PC-9 (cell line): ENCODE results near the gene BOC. TPM values are rescaled to one million over a fixed set of nuclear protein-coding genes. Genes with fewer than 3 reads are reported as not detected.

Experiments used
- BruUV-seq: library from RNA; stranded (reverse); fragments of 400-500 nt; replicated peaks from 2 replicates; lab custom pipeline; 2021; lab: Mats Ljungman, UMichigan
- CTCF ChIA-PET: fragments of 300-600 bp; sonication (Branson Sonifier 250); formaldehyde crosslinking; loops from one replicate; lab custom pipeline; 2022; ENCODE audit warnings: antibody characterized with exemption; lab: Charles Lee
- POLR2A ChIA-PET: fragments of 300-600 bp; sonication (Branson Sonifier 250); formaldehyde crosslinking; loops from one replicate; lab custom pipeline; 2022; ENCODE audit warnings: antibody characterized with exemption; ENCODE audit not compliant: unreplicated experiment; lab: Charles Lee
- DNase-seq, 2 experiments: peaks; one replicate each; pipeline versions ENCODE4 v3.0.0 to v3.0.0-alpha.2; 2015 to 2022; ENCODE audit warnings: mixed read lengths in 1 of 2
- H2AFZ ChIP-seq: fragments of 200-600 bp; sonication (generic); 2 replicates; pipeline ENCODE4 v1.8.1; 2017; ENCODE audit warnings: antibody characterized with exemption
- H3F3A ChIP-seq: fragments of 200-600 bp; sonication (generic); 2 replicates; pipeline ENCODE4 v1.8.1; 2017; ENCODE audit warnings: antibody characterized with exemption, mild to moderate bottlenecking, low read depth; ENCODE audit not compliant: insufficient read depth
- H3K27ac ChIP-seq: fragments of 200-600 bp; sonication (generic); 2 replicates; pipeline ENCODE4 v1.6.1; 2016; ENCODE audit warnings: mixed run types
- H3K27me3 ChIP-seq: fragments of 200-600 bp; sonication (generic); 2 replicates; pipeline ENCODE4 v1.6.1; 2016; ENCODE audit warnings: low read depth, mixed run types; ENCODE audit not compliant: insufficient read depth
- H3K36me3 ChIP-seq: fragments of 200-600 bp; sonication (generic); 2 replicates; pipeline ENCODE4 v1.6.1; 2016; ENCODE audit warnings: low read depth, mixed run types
- H3K4me1 ChIP-seq: fragments of 200-600 bp; sonication (generic); replicated peaks from 2 replicates; pipeline ENCODE4 v1.6.1; 2016; ENCODE audit warnings: mixed run types; ENCODE audit not compliant: insufficient read depth
- H3K4me2 ChIP-seq: fragments of 200-600 bp; sonication (generic); 2 replicates; pipeline ENCODE4 v1.6.1; 2017; ENCODE audit warnings: mixed run types
- H3K4me3 ChIP-seq: fragments of 200-600 bp; sonication (generic); 2 replicates; pipeline ENCODE4 v1.6.1; 2016; ENCODE audit warnings: mixed run types
- H3K79me2 ChIP-seq: fragments of 200-600 bp; sonication (generic); 2 replicates; pipeline ENCODE4 v1.6.1; 2017; ENCODE audit warnings: low read depth, mixed run types
- H3K9me2 ChIP-seq: fragments of 200-600 bp; sonication (generic); 2 replicates; pipeline ENCODE4 v1.8.1; 2017; ENCODE audit warnings: mild to moderate bottlenecking; ENCODE audit not compliant: insufficient read depth
- H3K9me3 ChIP-seq: fragments of 200-600 bp; sonication (generic); 2 replicates; pipeline ENCODE4 v1.8.1; 2016; ENCODE audit warnings: low read depth; ENCODE audit not compliant: insufficient read depth
- H4K20me1 ChIP-seq: fragments of 200-600 bp; sonication (generic); 2 replicates; pipeline ENCODE4 v1.8.1; 2017; ENCODE audit not compliant: insufficient read depth
- EZH2 ChIP-seq: fragments of 200-600 bp; sonication (generic); IDR thresholded peaks from 2 replicates; pipeline ENCODE4 v1.8.0; 2017; ENCODE audit warnings: antibody characterized with exemption, low read depth
- intact Hi-C: fragments of 100-400 bp; cut with micrococcal nuclease; formaldehyde crosslinking; loops from one replicate; pipeline ENCODE4 v1.10.0; 2022; ENCODE audit not compliant: unreplicated experiment
- total RNA-seq: library from RNA; stranded (reverse); gene quantifications from 2 replicates; pipeline ENCODE4 v1.2.3, GENCODE V29; 2021
- TF ChIP-seq, protein P1 (sequence below): fragments of 200-600 bp; sonication (generic); conservative IDR thresholded peaks from 2 replicates; pipeline ENCODE4 v1.6.1; 2017; ENCODE audit warnings: mixed run types, antibody characterized with exemption, mild to moderate bottlenecking, moderate library complexity

The BOC gene
- total RNA-seq, 1 experiment from 2014 or later = 3.0 TPM

DNA sequence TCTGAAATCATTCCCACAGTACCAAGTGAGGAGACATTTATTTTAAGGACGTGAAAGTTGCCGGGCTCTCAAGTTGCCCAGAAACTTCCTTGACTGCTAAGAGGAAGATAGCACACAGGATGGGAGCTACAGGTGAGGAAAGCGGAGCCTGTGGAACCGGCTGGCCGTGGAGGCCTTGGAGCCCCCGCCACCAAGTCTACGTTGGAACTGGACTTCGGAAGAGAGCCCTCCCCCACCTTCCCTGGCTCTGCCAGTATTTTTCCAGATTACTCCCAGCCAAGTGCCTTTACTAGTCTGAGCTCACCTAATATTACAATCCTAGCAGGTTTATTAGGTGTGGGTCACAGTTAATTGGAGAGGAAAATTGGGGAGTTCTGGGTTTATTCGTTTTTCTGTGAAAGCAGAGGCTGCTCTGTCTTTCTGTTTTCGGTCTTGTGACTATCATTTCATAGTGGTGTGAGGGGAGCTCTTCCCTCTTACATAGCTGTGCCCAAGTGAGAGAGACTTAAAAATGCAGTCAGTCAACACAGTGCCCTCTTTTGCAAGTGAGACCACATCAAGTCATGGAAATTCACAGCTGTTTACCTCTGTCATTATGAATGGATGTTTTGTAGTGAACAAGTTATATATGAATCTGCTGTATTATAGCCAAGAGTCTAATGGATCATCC, 6.8 kb downstream of the BOC start:
- DNase-seq = no peak
- intact Hi-C loops = no loop called here
- Histone ChIP-seq H4K20me1 (no peaks in the 10 kb centered on the region), H3K4me1 (no peaks in the 10 kb centered on the region), H3K9me3 (no peaks in the 10 kb centered on the region; the same call in 1 of the 2 replicates), H2AFZ (no peak overlapping the region), H3K36me3 (no peaks in the 10 kb centered on the region), H3K27me3 (no peaks in the 10 kb centered on the region), H3F3A (no peaks in the 10 kb centered on the region), H3K9me2 (no peaks in the 10 kb centered on the region), H3K79me2 (no peaks in the 10 kb centered on the region), H3K27ac (no peak overlapping the region), H3K4me3 (no peak overlapping the region), H3K4me2 (no peak overlapping the region)
- CTCF ChIA-PET = no interaction called here
- TF ChIP-seq, protein P1, sequence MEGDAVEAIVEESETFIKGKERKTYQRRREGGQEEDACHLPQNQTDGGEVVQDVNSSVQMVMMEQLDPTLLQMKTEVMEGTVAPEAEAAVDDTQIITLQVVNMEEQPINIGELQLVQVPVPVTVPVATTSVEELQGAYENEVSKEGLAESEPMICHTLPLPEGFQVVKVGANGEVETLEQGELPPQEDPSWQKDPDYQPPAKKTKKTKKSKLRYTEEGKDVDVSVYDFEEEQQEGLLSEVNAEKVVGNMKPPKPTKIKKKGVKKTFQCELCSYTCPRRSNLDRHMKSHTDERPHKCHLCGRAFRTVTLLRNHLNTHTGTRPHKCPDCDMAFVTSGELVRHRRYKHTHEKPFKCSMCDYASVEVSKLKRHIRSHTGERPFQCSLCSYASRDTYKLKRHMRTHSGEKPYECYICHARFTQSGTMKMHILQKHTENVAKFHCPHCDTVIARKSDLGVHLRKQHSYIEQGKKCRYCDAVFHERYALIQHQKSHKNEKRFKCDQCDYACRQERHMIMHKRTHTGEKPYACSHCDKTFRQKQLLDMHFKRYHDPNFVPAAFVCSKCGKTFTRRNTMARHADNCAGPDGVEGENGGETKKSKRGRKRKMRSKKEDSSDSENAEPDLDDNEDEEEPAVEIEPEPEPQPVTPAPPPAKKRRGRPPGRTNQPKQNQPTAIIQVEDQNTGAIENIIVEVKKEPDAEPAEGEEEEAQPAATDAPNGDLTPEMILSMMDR = no peak
- no peak for TF ChIP-seq EZH2
- POLR2A ChIA-PET = no interaction called here
- no TSS peak for BruUV-seq

DNA sequence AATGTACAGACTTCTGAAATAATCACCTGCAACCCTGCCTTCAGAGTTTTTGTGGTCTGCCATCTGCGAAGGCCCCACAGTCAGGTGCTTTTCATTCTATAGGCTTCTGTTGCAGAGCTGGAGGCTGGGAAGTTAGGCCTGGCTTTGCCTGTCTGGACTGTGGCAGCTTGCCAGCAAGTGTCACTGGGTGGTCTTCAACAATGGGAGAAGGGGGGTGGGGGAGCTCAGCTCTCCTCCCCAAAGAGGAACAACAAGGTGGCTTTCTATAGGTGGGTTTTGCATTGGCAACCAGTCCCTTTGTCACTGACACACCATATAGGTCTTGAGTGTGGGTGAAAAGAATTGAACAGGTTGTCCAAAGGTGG, 7.3 kb downstream of the BOC start:
- Histone ChIP-seq H3K9me2 (no peaks in the 10 kb centered on the region), H3K9me3 (no peaks in the 10 kb centered on the region; the same call in 1 of the 2 replicates), H2AFZ (no peak overlapping the region), H4K20me1 (no peaks in the 10 kb centered on the region), H3K27ac (no peak overlapping the region), H3F3A (no peaks in the 10 kb centered on the region), H3K4me2 (no peak overlapping the region), H3K36me3 (no peaks in the 10 kb centered on the region), H3K4me3 (no peak overlapping the region), H3K79me2 (no peaks in the 10 kb centered on the region), H3K4me1 (no peaks in the 10 kb centered on the region), H3K27me3 (no peaks in the 10 kb centered on the region)
- CTCF ChIA-PET = no interaction called here
- POLR2A ChIA-PET = no interaction called here
- intact Hi-C loops = no loop called here
- TF ChIP-seq EZH2 = no peak
- TF ChIP-seq, protein P1 = no peak
- BruUV-seq = no TSS peak
- no peak for DNase-seq

DNA sequence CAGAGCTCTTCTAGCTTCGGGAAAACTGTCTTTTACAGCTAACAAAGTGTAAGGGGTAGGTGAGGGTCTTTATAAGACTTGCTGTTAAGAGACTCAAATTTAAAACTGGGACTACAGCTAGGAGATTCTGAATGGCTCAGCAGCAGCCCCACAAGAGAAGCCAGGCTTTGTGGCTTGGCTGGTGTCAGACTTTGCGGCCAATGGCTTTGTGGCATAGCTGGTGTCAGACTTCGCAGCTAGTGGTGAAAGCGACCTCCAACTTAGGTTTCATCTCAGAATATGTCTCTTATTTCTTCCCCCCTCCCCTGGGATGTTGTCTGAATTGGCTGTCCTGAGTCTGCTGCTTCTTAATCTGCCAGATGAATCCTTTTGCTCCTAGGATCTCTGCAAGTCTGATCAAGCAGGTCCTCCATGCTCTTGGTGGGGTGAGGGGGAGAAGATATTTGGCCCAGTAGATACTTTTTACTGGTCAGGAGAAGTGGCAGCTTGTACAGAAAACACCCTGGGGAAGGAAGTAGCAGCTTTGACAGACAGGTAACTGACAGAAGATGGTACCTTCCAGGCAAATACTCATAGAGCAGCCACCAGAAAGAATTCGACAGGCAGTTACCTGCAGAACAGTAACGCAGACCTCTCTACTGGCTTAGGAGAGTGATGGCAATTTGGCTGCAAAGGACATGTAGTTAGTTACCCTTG, 8.4 kb downstream of the BOC start:
- BruUV-seq = no TSS peak
- TF ChIP-seq, protein P1 = no peak
- TF ChIP-seq EZH2 = no peak
- H3F3A ChIP-seq = no peaks in the 10 kb centered on the region
- no peak overlapping the region for H3K27ac ChIP-seq
- ChIA-PET POLR2A (no interaction called here), CTCF (no interaction called here)
- H3K36me3 ChIP-seq = no peaks in the 10 kb centered on the region
- no peaks in the 10 kb centered on the region for H3K79me2 ChIP-seq
- H3K27me3 ChIP-seq = no peaks in the 10 kb centered on the region
- H4K20me1 ChIP-seq = no peaks in the 10 kb centered on the region
- H3K4me2 ChIP-seq = no peak overlapping the region
- no peak for DNase-seq
- H3K9me3 ChIP-seq = no peaks in the 10 kb centered on the region; the same call in 1 of the 2 replicates
- no peak overlapping the region for H2AFZ ChIP-seq
- intact Hi-C loops = no loop called here
- H3K9me2 ChIP-seq = no peaks in the 10 kb centered on the region
- H3K4me3 ChIP-seq = no peak overlapping the region
- no peaks in the 10 kb centered on the region for H3K4me1 ChIP-seq
